NCI-H1048 (cell line): Measurements from ENCODE around the gene CRNKL1.
"Not testable (repeated sequence)": the region's sequence is repeated elsewhere in the genome, so short reads cannot be mapped to it uniquely, and the experiment has no call there.

Source experiments
- DNase-seq: peaks from one replicate; lab custom pipeline; 2025; lab: John Stamatoyannopoulos, UW

Gene CRNKL1

GRCh38 chr20:20010639-20011500, 41.4 kb downstream of the CRNKL1 start:
- DNase-seq: no peak

GRCh38 chr20:20009784-20010253, 42.4 kb downstream of the CRNKL1 start:
- DNase-seq: no peak

- DNase-seq: no peak
Observed at GRCh38 chr20:20005342-20005741, 46.9 kb downstream of the CRNKL1 start.

GRCh38 chr20:20003955-20004322, 48.3 kb downstream of the CRNKL1 start:
- not testable (repeated sequence) for DNase-seq

GRCh38 chr20:20003031-20003954, 49.0 kb downstream of the CRNKL1 start:
- no peak for DNase-seq

- DNase-seq: no peak
Observed at GRCh38 chr20:20002101-20002998, 49.9 kb downstream of the CRNKL1 start.

GRCh38 chr20:20000211-20000968, 51.9 kb downstream of the CRNKL1 start:
- DNase-seq: no peak

- DNase-seq: no peak
Observed at GRCh38 chr20:19998990-19999705, 53.1 kb downstream of the CRNKL1 start.

GRCh38 chr20:19996917-19997316, 55.3 kb downstream of the CRNKL1 start:
- no peak for DNase-seq

GRCh38 chr20:19996222-19996621, 56.0 kb downstream of the CRNKL1 start:
- DNase-seq: no peak

- no peak for DNase-seq
Observed at GRCh38 chr20:19995220-19995863, 56.9 kb downstream of the CRNKL1 start.

GRCh38 chr20:19993958-19994669, 58.2 kb downstream of the CRNKL1 start:
- DNase-seq: no peak

- DNase-seq: no peak
Observed at GRCh38 chr20:19992996-19993908, 59.0 kb downstream of the CRNKL1 start.

GRCh38 chr20:19991854-19992253, 60.4 kb downstream of the CRNKL1 start:
- DNase-seq: no peak

GRCh38 chr20:19991308-19991707, 61.0 kb downstream of the CRNKL1 start:
- no peak for DNase-seq

- no peak for DNase-seq
Observed at GRCh38 chr20:19990850-19991249, 61.4 kb downstream of the CRNKL1 start.

GRCh38 chr20:19987046-19987445, 65.2 kb downstream of the CRNKL1 start:
- no peak for DNase-seq

- no peak for DNase-seq
Observed at GRCh38 chr20:19986419-19986818, 65.8 kb downstream of the CRNKL1 start.
